HG02840 (cell line): ENCODE data around the gene TMCC3.

ENCODE experiments used
- ATAC-seq: cut with Tn5 transposase; IDR thresholded peaks from one replicate; pipeline ENCODE4 v1.9.1; 2021; ENCODE audit warnings: mild to moderate bottlenecking, moderate library complexity, moderate number of reproducible peaks; ENCODE audit not compliant: unreplicated experiment, low FRiP score

The TMCC3 gene

DNA sequence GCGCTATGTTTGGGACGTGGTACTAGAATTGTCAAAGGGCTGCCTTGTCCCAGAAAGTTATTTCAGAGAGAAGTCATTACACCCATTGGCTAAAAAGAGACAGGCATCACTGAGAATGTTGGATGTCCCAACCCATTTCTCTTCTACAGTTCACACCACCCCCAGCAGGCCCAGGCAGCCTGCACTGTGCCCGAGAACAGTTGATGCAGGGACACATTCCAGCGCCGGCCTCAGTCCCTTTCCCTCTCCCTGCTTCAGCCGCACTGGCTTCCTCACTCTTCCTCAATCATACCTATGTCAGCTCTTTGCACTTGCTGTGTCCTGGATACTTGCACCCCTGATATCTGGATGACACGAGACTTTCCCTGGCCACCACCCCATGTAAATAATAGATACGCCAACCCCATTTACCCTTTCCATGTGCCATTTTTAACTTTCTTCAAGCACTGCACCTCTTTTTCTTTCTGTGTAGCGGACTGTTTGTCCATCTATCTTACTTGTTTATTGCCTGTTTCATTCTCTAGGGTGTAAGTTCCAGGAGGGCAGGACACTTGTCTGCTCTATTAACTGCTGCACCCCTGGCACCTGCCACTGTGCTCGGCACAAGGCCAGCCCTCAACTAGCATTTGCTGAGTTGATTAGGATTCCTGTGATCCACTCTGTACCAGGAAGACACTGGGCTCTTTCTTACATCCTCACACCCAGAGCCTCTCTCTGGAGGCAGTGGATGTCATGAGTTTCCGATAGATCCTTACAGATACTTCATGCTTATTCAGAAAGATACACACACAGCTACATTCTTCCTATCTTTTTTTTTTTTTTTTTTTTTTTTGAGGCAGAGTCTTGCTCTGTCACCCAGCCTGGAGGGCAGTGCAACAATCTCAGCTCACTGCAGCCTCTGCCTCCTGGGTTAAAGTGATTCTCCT is 114.1 kb downstream of the TMCC3 start:
- no peak for ATAC-seq

DNA sequence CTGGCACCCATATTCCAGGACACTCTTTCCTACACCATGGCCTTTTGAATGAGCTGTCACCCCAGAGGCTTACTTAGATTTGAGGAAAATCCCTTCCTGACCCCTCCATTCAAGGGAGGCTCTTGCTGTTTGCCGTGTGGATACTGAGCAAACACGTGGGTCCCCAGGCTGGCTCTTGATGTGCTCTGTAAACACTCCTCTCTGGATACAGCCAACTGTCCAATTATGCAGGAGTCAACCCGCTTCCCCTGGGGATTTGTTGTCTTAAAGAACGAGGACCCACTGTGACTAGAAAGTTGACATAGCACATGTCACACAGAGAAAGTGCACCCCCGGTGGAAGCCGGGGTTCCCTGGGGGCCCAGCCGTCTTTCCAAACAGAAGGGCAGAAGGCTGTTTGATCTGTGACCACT is 114.8 kb downstream of the TMCC3 start:
- no peak for ATAC-seq

DNA sequence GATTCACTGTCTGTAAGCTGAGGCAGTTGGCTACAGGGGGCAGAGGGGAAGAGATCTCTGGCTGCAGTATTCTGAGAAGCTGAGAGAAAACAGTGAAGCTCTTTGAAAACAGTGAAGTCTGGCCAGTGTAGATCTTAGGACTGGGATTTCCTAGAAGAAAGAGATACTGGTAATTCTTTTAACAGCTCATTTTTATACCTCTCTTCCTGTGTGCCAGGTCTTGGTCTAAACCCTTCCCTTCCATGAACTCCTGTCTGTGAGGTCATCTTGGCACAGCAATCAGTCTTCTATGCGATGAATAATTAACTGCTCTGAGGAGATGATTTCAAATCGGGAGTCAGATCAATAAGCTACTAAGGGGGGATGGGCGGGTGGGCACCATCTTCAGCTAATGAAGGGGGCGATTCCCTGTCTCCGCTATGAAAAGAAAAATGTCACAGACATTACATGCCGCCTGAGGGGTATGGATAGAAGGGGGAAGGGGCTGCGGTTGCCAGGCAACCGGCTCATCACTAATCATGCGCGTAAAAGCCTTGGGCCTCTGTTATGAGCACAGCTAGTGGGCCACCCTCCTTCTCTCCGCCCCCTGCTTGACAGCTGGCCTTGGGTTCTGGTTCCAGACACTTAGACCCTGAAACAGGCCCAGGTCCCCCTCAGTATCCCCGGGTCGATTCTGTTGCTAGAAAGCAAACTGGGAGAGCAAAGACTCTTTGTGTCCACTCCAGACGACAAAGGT is 115.4 kb downstream of the TMCC3 start:
- ATAC-seq: no peak

DNA sequence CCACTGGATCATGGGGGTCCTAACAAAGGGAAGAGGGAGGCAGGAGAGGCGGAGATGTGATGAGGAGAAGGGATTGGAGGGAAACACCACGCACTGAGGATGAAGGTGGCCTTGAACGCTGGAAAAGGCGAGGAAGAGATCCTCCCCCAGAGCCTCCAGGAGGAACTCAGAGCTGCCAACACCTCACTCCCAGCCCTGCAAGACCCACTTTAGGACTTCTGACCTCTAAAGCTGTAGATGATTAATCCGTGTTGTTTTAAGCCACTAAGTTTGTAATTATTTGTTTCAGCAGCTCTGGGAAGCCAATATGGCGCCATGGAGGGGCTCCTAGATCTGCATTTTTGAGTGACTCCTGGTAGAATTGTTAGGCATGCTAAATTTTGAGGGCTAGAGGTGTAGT is 116.1 kb downstream of the TMCC3 start:
- no peak for ATAC-seq

- ATAC-seq: no peak
Observed at GRCh38 chr12:94532490-94533422, 117.6 kb downstream of the TMCC3 start.

DNA sequence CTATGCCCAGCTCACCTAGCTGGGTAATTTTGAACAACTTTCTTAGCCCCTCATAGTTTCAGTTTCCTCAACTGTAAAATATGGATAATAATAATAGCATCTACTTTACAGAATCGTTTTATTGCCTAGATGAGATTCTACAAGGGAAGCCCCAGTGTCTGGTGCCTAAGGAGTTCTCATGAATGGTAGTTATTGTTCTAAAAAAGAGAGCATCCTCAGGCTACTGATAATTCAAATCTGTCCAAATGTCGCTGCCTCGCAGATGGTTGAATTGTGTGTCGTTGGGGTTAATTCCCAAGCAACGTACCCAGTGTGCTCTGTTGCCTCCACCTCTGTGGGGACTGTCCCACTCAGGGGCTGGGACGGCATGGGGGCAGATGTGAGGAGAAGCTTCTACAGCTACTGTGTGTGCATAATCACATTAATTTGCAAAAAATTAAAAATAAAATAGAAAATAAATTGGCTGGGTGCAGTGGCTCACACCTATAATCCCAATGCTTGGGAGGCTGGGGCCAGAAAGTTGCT is 119.1 kb downstream of the TMCC3 start:
- ATAC-seq: no peak

GRCh38 chr12:94525951-94526350 is 124.4 kb downstream of the TMCC3 start:
- ATAC-seq: no peak
